NCI-H2107 treated with DMSO at 0.1 percent for 48 hours (cell line): ENCODE data around the gene GARNL3.
A peak's percentile ranks its signal among the peaks of the same experiment; 100 is the strongest.

ENCODE experiments used
- DNase-seq: peaks from one replicate; lab custom pipeline; 2025; ENCODE audit not compliant: unreplicated experiment; lab: John Stamatoyannopoulos, UW

Gene GARNL3

DNA sequence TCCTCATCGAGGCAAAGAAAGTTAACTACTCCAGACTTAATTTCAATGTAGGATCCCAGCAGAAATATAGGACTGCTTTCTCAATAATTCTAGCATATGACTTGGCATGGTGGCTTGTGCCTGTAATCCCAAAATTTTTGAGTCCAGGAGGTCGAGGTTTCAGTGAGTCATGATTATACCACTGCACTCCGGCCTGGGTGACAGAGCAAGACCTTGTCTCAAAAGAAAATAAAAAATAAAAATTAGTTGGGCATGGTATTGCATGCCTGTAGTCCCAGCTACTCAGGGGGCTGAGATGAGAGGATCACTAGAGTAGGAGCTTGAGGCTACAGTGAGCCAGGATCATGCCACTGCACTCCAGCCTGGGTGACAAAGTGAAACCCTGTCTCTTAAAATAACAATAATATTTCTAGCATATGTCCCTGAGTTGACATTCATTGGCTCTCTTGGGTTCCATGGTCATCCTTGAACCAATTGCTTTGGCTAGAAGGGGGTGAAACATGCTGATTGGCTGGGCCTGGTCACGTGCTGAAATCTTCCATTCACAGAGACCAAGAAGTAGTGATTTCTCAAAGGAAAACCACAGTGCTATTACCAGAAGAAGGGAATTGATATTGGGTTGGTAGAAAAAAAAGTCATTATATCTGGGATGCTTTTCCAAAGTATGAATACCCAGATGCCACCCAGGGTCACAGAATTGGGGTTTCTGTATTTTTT lies 31.6 kb upstream of the GARNL3 start:
- DNase-seq, result no peak

- DNase-seq, result no peak
Measured at GRCh38 chr9:127233550-127233949, 31.0 kb upstream of the GARNL3 start.

- DNase-seq, result no peak
Measured at GRCh38 chr9:127233989-127234388, 30.6 kb upstream of the GARNL3 start.

- no peak for DNase-seq
Measured at GRCh38 chr9:127237801-127238200, 26.8 kb upstream of the GARNL3 start.

GRCh38 chr9:127241354-127241753 lies 23.2 kb upstream of the GARNL3 start:
- DNase-seq, result no peak

- DNase-seq, result peak; percentile 80
Measured at GRCh38 chr9:127244609-127245601, 19.7 kb upstream of the GARNL3 start.

- DNase-seq, result no peak
Measured at GRCh38 chr9:127245637-127246164, 18.9 kb upstream of the GARNL3 start.

- no peak for DNase-seq
Measured at GRCh38 chr9:127248241-127248640, 16.3 kb upstream of the GARNL3 start.

DNA sequence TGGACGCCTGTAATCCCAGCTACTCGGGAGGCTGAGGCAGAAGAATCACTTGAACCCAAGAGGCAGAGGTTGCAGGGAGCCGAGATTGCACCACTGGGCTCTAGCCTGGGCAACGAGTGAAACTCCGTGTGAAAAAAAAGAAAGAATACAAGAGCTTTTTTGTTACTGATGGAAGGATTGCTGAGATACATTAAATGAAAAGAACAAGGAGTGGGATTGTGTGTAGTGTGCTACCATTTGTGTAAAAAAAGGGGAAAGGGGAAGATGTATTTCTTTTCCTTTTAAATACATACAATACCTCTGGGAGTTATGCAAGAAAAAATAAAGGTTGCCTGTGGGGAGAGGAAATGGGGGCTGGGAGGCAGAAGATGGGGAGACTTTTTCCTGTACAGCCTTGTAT lies 14.7 kb upstream of the GARNL3 start:
- no peak for DNase-seq

DNA sequence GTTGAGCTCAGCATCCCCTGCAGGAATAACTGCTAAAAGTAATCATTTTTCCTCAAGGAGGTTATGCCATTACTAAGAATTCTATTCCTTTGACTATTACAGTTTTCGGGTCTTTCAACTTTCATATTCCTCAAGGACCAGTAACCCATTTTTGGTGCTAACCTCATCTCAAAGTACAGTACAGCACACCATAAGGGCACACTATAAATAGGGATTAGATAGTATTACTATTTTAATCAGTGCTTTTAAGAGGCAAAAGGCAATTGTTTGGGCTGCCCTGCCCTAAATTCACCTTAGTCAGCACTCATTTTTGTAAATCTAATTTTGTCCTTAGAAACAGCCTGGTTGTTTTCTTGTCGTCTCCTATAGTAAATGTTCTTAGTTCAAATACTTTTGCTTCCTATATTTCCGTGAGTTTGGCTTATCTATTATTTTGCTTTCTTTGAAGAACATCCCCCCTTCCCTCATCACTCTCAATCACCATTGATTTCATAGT lies 13.6 kb upstream of the GARNL3 start:
- no peak for DNase-seq

DNA sequence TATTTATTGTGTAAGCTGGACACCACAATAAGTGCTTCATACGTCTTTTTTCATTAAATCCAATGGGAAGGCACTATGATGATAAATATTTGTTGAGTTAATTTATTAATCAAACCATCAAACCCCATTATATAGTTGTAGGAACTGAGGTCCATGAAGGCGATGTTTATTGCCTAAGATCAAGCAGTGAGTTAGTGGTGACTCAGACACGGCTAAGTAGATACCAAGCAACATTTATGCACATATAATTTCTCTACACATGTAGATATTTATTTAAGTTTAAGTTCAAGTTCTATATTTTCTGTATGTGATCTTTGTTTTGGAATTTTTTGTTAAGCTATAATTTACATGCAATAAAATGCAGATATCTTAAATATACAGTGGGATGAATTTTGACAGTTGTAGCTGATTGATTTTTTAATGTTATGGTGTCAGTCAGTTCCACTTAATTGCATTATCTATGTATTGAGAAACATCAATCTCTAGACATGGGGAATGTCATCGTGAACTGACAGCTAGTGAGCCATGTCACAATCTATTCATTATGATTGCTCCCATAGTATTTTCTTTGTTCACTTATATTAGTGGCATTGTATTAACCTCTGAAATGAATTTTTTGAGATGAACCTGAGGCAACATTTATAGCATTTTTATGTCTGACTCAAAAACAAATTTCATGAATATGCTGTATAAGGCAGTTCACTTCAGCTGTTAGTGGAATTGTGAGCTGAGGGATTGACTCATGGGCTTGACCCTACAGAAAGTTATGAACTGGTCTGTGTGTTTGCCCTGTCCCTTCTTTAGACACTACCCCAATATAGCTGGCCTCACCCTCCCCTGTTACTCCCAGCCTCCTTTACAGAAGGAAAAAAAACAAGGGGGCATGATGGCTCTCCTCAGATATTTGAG lies 11.9 kb upstream of the GARNL3 start:
- DNase-seq, result no peak

- DNase-seq, result no peak
Measured at GRCh38 chr9:127253446-127253845, 11.1 kb upstream of the GARNL3 start.

- no peak for DNase-seq
Measured at GRCh38 chr9:127255692-127256091, 8.9 kb upstream of the GARNL3 start.

- no peak for DNase-seq
Measured at GRCh38 chr9:127256324-127256723, 8.2 kb upstream of the GARNL3 start.

DNA sequence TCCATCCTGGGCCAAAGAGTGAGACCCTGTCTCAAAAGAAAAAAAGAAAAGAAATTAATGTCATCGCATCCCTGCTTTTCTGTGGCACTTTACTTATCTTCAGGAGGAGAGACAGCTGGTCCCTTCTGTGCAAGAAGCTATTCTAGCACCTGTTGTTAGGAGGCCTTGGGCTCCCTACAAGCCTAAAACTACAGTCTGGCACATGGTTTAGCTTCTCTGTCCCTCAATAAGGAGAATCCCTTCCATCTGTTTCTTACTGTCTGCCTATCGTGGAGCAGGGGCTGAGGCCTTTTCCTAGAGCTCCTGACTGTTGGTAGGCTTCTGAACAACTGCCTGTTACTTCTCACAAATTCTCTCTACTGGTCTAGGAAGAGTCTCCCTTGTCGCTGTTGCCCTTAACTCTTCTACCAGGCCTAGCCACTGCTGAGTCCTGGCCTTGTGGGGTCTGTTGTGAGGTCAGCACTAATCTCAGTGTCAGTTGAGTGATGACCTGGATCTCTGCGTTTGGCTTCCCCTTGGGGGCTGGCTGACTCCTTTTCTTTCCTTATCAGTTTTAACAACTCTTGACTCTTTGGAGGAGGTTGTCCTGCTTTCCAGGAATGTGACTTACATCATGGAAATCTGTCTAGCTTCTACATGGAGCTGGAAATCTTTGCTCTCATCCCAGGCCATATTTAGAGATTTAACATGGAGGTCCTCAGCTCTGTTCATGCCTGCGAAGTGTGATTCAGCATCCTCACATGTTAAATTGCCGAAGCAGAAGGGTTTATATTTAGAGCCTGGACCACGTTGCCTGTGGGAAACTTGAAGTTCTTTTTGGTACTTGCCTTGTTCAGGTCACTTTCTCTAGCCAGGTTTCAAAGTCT lies 5.7 kb upstream of the GARNL3 start:
- no peak for DNase-seq

DNA sequence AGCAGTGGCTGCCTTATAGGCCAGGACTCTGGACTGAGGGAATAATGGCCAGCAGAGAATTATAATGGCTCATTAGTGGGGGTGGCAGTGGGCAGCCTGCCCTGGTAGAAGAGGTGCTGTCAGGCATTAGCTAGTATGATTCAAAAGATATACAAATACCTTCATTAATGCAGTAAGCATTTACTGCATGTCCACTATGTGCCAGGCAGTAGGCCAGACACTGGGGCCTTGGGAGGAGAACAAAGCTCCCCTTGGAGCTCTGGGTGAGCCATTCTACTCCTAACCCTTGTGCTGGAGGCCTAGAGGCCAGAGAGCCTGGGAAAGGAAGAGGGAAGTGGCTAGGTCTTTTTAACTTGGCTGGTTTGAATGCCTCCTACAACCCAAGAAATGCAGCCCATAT lies 2.0 kb upstream of the GARNL3 start:
- DNase-seq, result no peak

DNA sequence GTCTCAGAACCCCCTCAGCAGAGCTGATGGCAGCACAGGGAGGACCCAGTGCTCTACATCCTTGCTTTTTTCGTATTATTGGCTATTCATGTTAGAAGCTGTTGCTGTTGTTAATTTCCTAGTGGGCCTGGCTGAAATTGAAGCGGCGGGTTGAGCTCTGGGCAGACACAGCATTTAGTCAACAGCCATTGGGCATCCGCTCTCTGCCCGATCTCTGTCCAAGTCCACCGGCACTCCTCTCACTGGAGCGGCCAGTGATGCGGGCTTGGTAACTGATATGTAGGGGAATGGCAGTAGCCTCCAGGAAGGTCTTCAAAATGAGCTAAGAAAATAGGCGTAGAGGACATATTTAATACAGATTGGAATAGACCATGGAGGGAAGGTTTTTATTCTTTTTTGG lies 1.3 kb upstream of the GARNL3 start:
- DNase-seq, result no peak

DNA sequence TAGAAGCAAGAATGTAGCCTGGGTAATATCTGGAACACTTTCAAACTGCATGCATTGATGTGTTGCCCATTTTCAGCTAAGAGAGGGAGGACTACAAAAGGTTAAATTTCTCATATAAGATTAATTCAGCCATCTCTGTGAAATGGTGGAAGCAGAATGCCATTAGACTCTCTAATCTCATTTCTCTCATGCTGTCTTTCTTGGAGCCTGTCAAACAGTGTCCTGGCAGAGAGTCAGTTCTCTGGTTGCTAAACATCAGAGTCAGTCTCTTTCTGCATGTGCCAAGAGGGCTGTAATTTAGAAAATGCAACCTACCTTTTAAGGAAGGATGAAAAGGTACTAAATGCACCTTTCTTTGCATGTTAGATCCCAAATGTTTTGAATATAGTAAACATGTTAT lies 910 bp upstream of the GARNL3 start:
- DNase-seq, result no peak

DNA sequence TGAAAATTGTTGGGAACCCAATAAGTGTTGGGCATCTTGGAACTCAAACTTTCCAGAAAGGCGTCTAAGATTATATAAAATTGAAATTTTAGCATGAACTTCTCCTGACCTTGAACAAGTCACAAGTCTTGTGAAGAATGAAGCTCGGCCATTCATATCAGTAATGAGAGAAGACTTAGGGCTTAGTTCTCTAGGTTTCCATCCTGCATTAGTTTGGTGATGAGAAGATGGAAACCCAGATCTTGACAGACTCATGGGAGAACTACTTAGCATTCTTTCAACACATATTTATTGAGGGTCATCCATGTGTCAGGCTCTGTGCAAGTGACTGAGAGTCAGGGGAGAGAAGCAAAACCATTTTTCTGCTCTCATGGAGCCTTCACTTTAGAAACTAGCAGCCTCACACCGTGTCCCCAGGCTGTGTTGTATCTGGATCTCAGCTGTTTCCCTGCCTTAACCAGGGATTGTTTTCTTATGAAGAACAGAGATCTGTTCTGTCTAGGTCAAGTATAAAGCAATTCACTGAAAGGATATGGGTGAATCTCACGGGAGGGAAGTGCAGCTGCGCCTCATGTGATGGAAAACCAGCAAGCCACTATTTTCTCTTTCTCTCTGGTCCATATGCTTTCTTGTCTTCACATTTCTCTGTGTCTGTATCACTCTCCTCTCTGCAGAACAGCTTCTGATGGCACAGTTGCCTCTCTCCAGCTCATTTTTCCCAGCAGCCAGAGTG lies 3.4 kb downstream of the GARNL3 start:
- no peak for DNase-seq
